OCI-LY7 (cell line): Measurements from ENCODE around the gene GLIS2. TPM values are rescaled to one million over a fixed set of nuclear protein-coding genes. Genes with fewer than 3 reads are reported as not detected.

Experiments used
- BruUV-seq: library from RNA; stranded (reverse); fragments of 400-500 nt; replicated peaks from 2 replicates; lab custom pipeline; 2021; lab: Mats Ljungman, UMichigan
- CTCF ChIA-PET: fragments of 300-600 bp; sonication (Branson Sonifier 250); formaldehyde crosslinking; loops from one replicate; lab custom pipeline; 2022; ENCODE audit warnings: antibody characterized with exemption; ENCODE audit not compliant: unreplicated experiment; lab: Charles Lee
- POLR2A ChIA-PET: fragments of 300-600 bp; sonication (Branson Sonifier 250); formaldehyde crosslinking; loops from one replicate; lab custom pipeline; 2022; ENCODE audit warnings: antibody characterized with exemption; lab: Charles Lee
- DNase-seq: peaks from one replicate; pipeline ENCODE4 v3.0.0-alpha.2; 2015; ENCODE audit warnings: low spot score
- H2AFZ ChIP-seq: fragments of 200-600 bp; sonication (generic), shearing (Covaris generic); 2 replicates; pipeline ENCODE4 v1.6.1; 2014; ENCODE audit warnings: mild to moderate bottlenecking, antibody characterized with exemption, low read length, moderate library complexity
- H3K27ac ChIP-seq: fragments of 200-600 bp; sonication (generic); 2 replicates; pipeline ENCODE4 v1.5.1; 2014; ENCODE audit warnings: mixed run types, low read depth, mild to moderate bottlenecking, moderate library complexity, low read length, inconsistent platforms; ENCODE audit not compliant: poor library complexity, severe bottlenecking
- H3K36me3 ChIP-seq: fragments of 200-600 bp; sonication (generic); 2 replicates; pipeline ENCODE4 v1.6.1; 2014; ENCODE audit warnings: mild to moderate bottlenecking, antibody characterized with exemption, low read length, moderate library complexity, mixed read lengths; ENCODE audit not compliant: insufficient read depth
- H3K4me1 ChIP-seq: fragments of 200-600 bp; sonication (generic); 2 replicates; pipeline ENCODE4 v1.5.1; 2014; ENCODE audit warnings: mild to moderate bottlenecking, low read length; ENCODE audit not compliant: insufficient read depth, poor library complexity, severe bottlenecking
- H3K4me2 ChIP-seq: fragments of 200-600 bp; sonication (generic); 2 replicates; pipeline ENCODE4 v1.6.1; 2014; ENCODE audit warnings: mild to moderate bottlenecking, low read length
- H3K4me3 ChIP-seq: fragments of 200-600 bp; sonication (generic); 2 replicates; pipeline ENCODE4 v1.5.1; 2014; ENCODE audit warnings: mild to moderate bottlenecking, low read depth, low read length; ENCODE audit not compliant: poor library complexity, severe bottlenecking
- H3K79me2 ChIP-seq: fragments of 200-600 bp; sonication (generic); 2 replicates; pipeline ENCODE4 v1.6.1; 2016; ENCODE audit warnings: low read depth, mild to moderate bottlenecking, low read length, moderate library complexity, mixed read lengths; ENCODE audit not compliant: insufficient read depth
- H3K9me2 ChIP-seq: fragments of 200-600 bp; sonication (generic); 2 replicates; pipeline ENCODE4 v1.6.1; 2016; ENCODE audit warnings: mild to moderate bottlenecking, low read length, mixed read lengths; ENCODE audit not compliant: insufficient read depth
- H3K9me3 ChIP-seq: fragments of 200-600 bp; sonication (generic); 2 replicates; pipeline ENCODE4 v1.6.1; 2014; ENCODE audit warnings: mild to moderate bottlenecking, mixed run types, low read length, mixed read lengths
- H4K20me1 ChIP-seq: fragments of 200-600 bp; sonication (generic); 2 replicates; pipeline ENCODE4 v1.6.1; 2014; ENCODE audit warnings: mild to moderate bottlenecking, antibody characterized with exemption, low read length, moderate library complexity, mixed read lengths; ENCODE audit not compliant: insufficient read depth
- CTCF ChIP-seq: fragments of 200-600 bp; sonication (generic); conservative IDR thresholded peaks from 2 replicates; pipeline ENCODE4 v1.5.1; 2014; ENCODE audit warnings: mild to moderate bottlenecking, antibody characterized with exemption, low read length, moderate library complexity, mixed read lengths
- EZH2phosphoT487 ChIP-seq: fragments of 200-600 bp; sonication (generic); IDR thresholded peaks from 2 replicates; pipeline ENCODE4 v1.6.1; 2018; ENCODE audit warnings: low read depth, borderline replicate concordance, mild to moderate bottlenecking, mixed run types, antibody characterized with exemption, low read length, moderate library complexity, mixed read lengths
- intact Hi-C: fragments of 100-400 bp; cut with micrococcal nuclease; formaldehyde crosslinking; loops from one replicate; pipeline ENCODE4 v1.10.0; 2022; ENCODE audit not compliant: unreplicated experiment
- total RNA-seq, 2 experiments: library from RNA; depleted of rRNA in 1 of 2; stranded (reverse); fragments of >200 nt in 1 of 2; shearing (Covaris generic) in 1 of 2; gene quantifications; 2 replicates each; pipeline ENCODE4 v1.2.3, GENCODE V29; 2014 to 2022

GLIS2 gene
- total RNA-seq, 2 experiments from 2014 or later: 0.08 TPM; not detected in 1

- H3K4me3 ChIP-seq: peak overlapping the region; percentile 83
- ChIA-PET POLR2A (interaction anchor here (0.6 to 0.9 kb wide), 2 partner anchors 18 to 26 kb away, joined by 3 to 4 read pairs; no protein-coding TSS in a partner anchor), CTCF (no interaction called here)
- H3K27ac ChIP-seq: peak overlapping the region; percentile 89
- H4K20me1 ChIP-seq: no peaks in the 10 kb centered on the region
- intact Hi-C loops: loop anchor here (1.0 to 2.0 kb wide), 2 partner anchors 17 to 35 kb away; no protein-coding TSS in a partner anchor
- DNase-seq: peak; percentile 94
- peak overlapping the region; percentile 94 for H3K4me2 ChIP-seq
- no peaks in the 10 kb centered on the region for H3K9me3 ChIP-seq
- H3K9me2 ChIP-seq: no peaks in the 10 kb centered on the region
- peaks cover 37% of the 10 kb centered on the region for H3K36me3 ChIP-seq
- peak overlapping the region; percentile 11; the same call in 1 of the 2 replicates for H2AFZ ChIP-seq
- TF ChIP-seq EZH2phosphoT487: no peak
- peak; percentile 34; the same call in 1 of the 2 replicates for TF ChIP-seq CTCF
- H3K79me2 ChIP-seq: peaks cover 51% of the 10 kb centered on the region
- TSS peak; percentile 38 for BruUV-seq
- peaks cover 24% of the 10 kb centered on the region for H3K4me1 ChIP-seq
These were observed 44.4 kb upstream of the GLIS2 start for GRCh38 chr16:4271176-4272113.

GRCh38 chr16:4272114-4272956, 43.5 kb upstream of the GLIS2 start:
- TF ChIP-seq EZH2phosphoT487: no peak
- no peak for TF ChIP-seq CTCF
- no peaks in the 10 kb centered on the region for H3K9me2 ChIP-seq
- no TSS peak for BruUV-seq
- H2AFZ ChIP-seq: no peak overlapping the region; the same call in 1 of the 2 replicates
- H3K79me2 ChIP-seq: peaks cover 42% of the 10 kb centered on the region
- peak overlapping the region; percentile 94 for H3K4me2 ChIP-seq
- ChIA-PET POLR2A (interaction anchor here (0.9 kb wide), 1 partner anchor 19 kb away, joined by 4 read pairs; no protein-coding TSS in a partner anchor), CTCF (interaction anchor here (0.6 kb wide), 3 partner anchors 73 to 204 kb away, joined by 4 to 12 read pairs (median 7); no protein-coding TSS in a partner anchor)
- H4K20me1 ChIP-seq: no peaks in the 10 kb centered on the region
- H3K4me1 ChIP-seq: peaks cover 24% of the 10 kb centered on the region
- DNase-seq: peak; percentile 72
- H3K36me3 ChIP-seq: peaks cover 29% of the 10 kb centered on the region; the same call in 1 of the 2 replicates
- peak overlapping the region; percentile 89 for H3K27ac ChIP-seq
- intact Hi-C loops: loop anchor here (2.0 kb wide), 1 partner anchor 34 kb away; no protein-coding TSS in a partner anchor
- H3K4me3 ChIP-seq: peak overlapping the region; percentile 83
- H3K9me3 ChIP-seq: no peaks in the 10 kb centered on the region
